ENCODE results near the gene RASGRP3. TPM values are rescaled to one million over a fixed set of nuclear protein-coding genes. Genes with fewer than 3 reads are reported as not detected.
A peak's percentile ranks its signal among the peaks of the same experiment; 100 is the strongest.

The RASGRP3 gene
- total and polyA plus RNA-seq, 10 donors: 13.2 to 68.1 (median 44.5) TPM

DNA sequence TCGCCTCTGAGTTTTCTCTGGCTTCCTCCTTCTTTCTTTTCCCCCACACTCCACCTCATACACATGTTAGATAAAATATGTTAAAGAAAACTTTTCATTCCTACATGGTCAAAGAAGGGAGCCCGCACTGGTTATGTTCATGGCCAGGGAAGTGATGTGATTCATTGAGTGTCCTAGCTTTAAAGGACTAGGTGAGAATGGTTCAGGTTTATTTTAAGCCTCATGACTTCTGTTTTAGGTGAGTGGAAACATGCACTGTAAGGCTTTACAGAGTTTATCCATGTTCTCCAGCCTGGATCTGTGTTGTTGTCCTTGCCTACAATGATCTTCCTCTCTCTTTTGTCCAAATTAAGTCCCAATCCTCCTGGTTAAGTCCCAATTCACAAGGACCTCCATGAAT is 56.5 kb downstream of the RASGRP3 start:
- WGBS, 5 donors: 47 to 61% (median 56%) methylated on average over 2 of the region's 2 CpGs
- H3K27me3 ChIP-seq (replicated peaks in 1 of 7): no peaks in the 10 kb centered on the region
- H3K4me1 ChIP-seq: peaks cover 0 to 56% (median 20%) of the 10 kb centered on the region in 6 donors
- H3K36me3 ChIP-seq: peaks cover 0 to 63% (median 6%) of the 10 kb centered on the region in 6 donors
- H3K9me3 ChIP-seq: peaks cover 0 to 12% (median 3%) of the 10 kb centered on the region in 8 donors
- no peak for DNase-seq
- intact Hi-C loops (cut with DNase I; ENCODE audit: low total_unique reads): no loop called here
- H3K4me3 ChIP-seq: no peak overlapping the region
- TF ChIP-seq POLR2AphosphoS5 (IDR thresholded peaks at IDR 0.05) (no peak), POLR2A (IDR thresholded peaks at IDR 0.05) (no peak)
- TF ChIP-seq, protein P1, sequence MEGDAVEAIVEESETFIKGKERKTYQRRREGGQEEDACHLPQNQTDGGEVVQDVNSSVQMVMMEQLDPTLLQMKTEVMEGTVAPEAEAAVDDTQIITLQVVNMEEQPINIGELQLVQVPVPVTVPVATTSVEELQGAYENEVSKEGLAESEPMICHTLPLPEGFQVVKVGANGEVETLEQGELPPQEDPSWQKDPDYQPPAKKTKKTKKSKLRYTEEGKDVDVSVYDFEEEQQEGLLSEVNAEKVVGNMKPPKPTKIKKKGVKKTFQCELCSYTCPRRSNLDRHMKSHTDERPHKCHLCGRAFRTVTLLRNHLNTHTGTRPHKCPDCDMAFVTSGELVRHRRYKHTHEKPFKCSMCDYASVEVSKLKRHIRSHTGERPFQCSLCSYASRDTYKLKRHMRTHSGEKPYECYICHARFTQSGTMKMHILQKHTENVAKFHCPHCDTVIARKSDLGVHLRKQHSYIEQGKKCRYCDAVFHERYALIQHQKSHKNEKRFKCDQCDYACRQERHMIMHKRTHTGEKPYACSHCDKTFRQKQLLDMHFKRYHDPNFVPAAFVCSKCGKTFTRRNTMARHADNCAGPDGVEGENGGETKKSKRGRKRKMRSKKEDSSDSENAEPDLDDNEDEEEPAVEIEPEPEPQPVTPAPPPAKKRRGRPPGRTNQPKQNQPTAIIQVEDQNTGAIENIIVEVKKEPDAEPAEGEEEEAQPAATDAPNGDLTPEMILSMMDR (IDR thresholded peaks at IDR 0.05 in 8 of 11, conservative IDR thresholded peaks at IDR 0.05 in 3 of 11): no peak
- H3K27ac ChIP-seq: peak overlapping the region in 3 of 8 donors; percentile 78 to 89 (median 87)

DNA sequence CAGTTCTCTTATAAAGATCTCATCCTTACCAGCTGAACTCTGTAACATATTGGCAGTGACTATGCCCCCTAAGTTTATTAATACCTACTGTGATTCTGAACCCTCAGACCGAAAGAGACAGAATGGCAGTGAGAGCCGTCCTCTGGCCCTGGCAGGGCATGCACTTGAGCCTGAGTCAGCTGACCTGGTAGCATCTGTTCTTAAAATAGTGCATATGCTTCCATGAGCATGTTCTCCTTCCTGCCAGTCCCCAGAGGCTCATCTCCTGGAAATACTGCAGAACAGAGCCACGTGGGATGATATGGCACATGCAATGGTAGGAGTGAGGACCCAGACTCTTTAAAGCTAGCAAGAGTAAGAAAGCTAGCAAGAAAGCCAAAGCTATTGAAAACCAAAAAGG is 59.0 kb downstream of the RASGRP3 start:
- 85 to 98% (median 89%) methylated on average over 3 of the region's 3 CpGs for WGBS, 5 donors
- H3K36me3 ChIP-seq: peaks cover 0 to 76% (median 9%) of the 10 kb centered on the region in 6 donors
- H3K27ac ChIP-seq: no peak overlapping the region
- no peaks in the 10 kb centered on the region for H3K27me3 ChIP-seq (replicated peaks in 1 of 7)
- DNase-seq: no peak
- TF ChIP-seq, protein P1 (IDR thresholded peaks at IDR 0.05 in 8 of 11, conservative IDR thresholded peaks at IDR 0.05 in 3 of 11): no peak
- no peak for TF ChIP-seq POLR2A (IDR thresholded peaks at IDR 0.05)
- TF ChIP-seq POLR2AphosphoS5 (IDR thresholded peaks at IDR 0.05): no peak
- H3K9me3 ChIP-seq: peaks cover 0 to 12% (median 3%) of the 10 kb centered on the region in 8 donors
- intact Hi-C loops (cut with DNase I; ENCODE audit: low total_unique reads): no loop called here
- H3K4me1 ChIP-seq: peaks cover 0 to 32% (median 8%) of the 10 kb centered on the region in 6 donors
- H3K4me3 ChIP-seq: no peak overlapping the region

- Histone ChIP-seq H3K4me1 (no peaks in the 10 kb centered on the region), H3K4me3 (no peak overlapping the region), H3K9me3 (peaks cover 0 to 12% (median 3%) of the 10 kb centered on the region in 8 donors), H3K27me3 (replicated peaks in 1 of 7) (no peaks in the 10 kb centered on the region), H3K27ac (no peak overlapping the region), H3K36me3 (peaks cover 0 to 71% (median 13%) of the 10 kb centered on the region in 6 donors)
- TF ChIP-seq, protein P1 (IDR thresholded peaks at IDR 0.05 in 8 of 11, conservative IDR thresholded peaks at IDR 0.05 in 3 of 11): no peak
- TF ChIP-seq POLR2A (IDR thresholded peaks at IDR 0.05) (no peak), POLR2AphosphoS5 (IDR thresholded peaks at IDR 0.05) (no peak)
- DNase-seq: no peak
- intact Hi-C loops (cut with DNase I; ENCODE audit: low total_unique reads): no loop called here
- WGBS, 5 donors: 80 to 93% (median 82%) methylated on average over 4 of the region's 4 CpGs
These were observed 64.8 kb downstream of the RASGRP3 start for GRCh38 chr2:33541243-33541642.

DNA sequence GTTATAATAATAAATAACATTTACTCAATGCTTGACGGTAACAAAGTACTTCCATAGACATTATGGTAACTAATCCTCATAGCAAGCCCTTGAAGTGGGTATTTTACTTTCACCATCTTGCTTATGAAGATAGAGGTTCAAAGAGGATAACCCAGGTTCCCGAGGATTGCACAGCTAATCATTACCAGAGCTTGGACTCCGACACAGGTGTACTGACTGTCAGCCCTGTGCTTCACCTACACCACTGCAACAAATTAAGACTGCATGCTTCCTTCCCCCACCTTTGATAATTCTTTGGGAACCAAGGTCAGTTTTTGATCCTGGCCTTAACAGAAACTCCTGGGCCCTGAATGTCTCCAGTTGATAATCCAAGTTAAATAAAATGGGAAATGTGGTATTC is 73.8 kb downstream of the RASGRP3 start:
- Histone ChIP-seq H3K4me1 (peaks cover 0 to 27% (median 20%) of the 10 kb centered on the region in 6 donors), H3K36me3 (peaks cover 0 to 74% (median 8%) of the 10 kb centered on the region in 6 donors), H3K4me3 (no peak overlapping the region), H3K27me3 (replicated peaks in 1 of 7) (no peaks in the 10 kb centered on the region), H3K27ac (no peak overlapping the region), H3K9me3 (no peaks in the 10 kb centered on the region)
- 92 to 98% (median 94%) methylated on average over 3 of the region's 3 CpGs for WGBS, 5 donors
- DNase-seq: no peak
- TF ChIP-seq, protein P1 (IDR thresholded peaks at IDR 0.05 in 8 of 11, conservative IDR thresholded peaks at IDR 0.05 in 3 of 11): no peak
- TF ChIP-seq POLR2AphosphoS5 (IDR thresholded peaks at IDR 0.05) (no peak), POLR2A (IDR thresholded peaks at IDR 0.05) (no peak)
- intact Hi-C loops (cut with DNase I; ENCODE audit: low total_unique reads): loop anchor here (10.0 kb wide), 1 partner anchor 75 kb away; the partner anchor contains the start of gene RASGRP3
